GM18517 (cell line): ENCODE measurements around the gene PYGM.

Experiments used
- ATAC-seq: cut with Tn5 transposase; IDR thresholded peaks from one replicate; pipeline ENCODE4 v1.9.1; 2021; ENCODE audit warnings: mild to moderate bottlenecking, moderate library complexity; ENCODE audit not compliant: unreplicated experiment

Gene PYGM

DNA sequence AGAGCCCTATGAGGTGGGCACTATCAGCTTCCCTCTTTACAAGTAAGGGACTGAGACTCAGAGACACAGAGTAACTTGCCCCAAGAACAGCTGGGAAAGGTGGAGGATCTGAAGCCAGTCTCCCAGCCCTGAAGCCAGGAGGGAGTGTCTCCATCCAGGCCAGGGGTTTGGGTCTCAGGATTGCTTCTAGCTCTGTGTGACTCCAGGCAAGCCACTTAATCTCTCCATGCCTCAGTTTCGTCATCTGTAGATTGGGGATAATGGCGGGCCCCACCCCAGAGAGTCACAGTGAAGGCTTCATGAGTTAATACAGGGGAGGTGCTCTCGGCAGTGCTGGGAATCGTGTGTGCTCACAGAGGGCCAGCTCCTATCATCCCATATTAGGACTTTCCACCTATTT, 32.7 kb upstream of the PYGM start:
- no peak for ATAC-seq

DNA sequence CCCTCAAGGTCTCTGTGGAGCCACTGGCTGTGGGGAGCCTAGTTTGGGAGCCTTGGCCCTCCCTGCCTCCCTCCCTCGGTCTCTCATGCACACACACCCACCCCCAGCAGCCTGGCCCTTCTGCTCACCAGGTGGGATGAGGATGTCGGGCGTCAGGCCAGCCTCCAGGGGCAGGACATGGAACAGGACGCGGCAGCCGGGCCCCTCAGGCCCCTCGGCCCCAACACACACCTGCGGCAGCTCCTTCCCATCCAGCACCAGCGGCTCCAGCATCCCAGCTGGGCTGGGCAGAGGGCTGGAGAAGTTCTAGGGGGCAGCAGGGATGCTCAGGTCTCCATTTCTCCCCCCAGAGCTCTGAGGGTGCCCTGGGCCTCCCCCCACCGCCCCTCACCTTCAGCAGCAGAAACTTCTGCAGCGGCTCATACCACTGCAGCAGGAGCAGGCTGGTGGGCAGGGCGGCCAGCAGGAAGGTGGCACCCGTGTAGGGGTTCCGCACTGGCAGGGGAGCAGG, 32.1 kb upstream of the PYGM start:
- ATAC-seq: no peak

DNA sequence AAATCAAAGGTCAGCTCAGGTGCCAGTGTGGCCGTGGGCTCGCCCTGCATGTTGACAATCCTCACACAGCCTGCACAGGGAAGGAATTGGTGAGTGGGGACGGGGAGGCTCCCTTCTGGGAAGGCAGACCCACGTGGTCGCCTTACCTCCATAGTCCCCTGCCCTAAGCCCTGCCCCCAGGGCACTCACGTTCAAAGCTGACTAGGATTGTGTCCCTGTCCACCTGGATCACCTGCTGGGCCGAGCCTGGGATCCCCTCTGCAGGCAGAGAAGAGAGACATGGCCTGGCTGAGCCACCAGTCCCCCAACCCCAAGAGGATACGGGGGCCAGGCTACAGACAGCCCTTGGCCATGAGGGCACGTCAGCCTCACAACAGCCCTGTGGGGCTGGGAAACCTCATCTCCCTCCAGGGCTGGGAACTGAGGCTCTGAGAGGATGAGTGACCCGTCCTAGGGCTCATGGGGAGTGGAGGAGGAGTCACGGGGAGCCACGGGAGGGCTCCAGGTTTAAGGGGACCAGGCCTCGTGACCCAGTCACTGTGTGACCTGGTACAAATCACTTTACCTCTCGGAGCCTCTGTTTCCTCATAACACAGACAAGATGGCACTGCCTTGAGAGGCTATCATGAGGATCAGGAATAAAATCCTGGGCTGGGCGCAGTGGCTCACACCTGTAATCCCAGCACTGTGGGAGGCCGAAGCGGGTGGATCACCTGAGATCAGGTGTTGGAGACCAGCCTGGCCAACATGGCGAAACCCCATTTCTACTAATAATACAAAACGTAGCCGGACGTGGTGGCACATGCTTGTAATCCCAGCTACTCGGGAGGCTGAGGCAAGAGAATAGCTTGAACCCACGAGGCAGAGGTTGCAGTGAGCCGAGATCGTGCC, 30.7 kb upstream of the PYGM start:
- ATAC-seq: no peak

DNA sequence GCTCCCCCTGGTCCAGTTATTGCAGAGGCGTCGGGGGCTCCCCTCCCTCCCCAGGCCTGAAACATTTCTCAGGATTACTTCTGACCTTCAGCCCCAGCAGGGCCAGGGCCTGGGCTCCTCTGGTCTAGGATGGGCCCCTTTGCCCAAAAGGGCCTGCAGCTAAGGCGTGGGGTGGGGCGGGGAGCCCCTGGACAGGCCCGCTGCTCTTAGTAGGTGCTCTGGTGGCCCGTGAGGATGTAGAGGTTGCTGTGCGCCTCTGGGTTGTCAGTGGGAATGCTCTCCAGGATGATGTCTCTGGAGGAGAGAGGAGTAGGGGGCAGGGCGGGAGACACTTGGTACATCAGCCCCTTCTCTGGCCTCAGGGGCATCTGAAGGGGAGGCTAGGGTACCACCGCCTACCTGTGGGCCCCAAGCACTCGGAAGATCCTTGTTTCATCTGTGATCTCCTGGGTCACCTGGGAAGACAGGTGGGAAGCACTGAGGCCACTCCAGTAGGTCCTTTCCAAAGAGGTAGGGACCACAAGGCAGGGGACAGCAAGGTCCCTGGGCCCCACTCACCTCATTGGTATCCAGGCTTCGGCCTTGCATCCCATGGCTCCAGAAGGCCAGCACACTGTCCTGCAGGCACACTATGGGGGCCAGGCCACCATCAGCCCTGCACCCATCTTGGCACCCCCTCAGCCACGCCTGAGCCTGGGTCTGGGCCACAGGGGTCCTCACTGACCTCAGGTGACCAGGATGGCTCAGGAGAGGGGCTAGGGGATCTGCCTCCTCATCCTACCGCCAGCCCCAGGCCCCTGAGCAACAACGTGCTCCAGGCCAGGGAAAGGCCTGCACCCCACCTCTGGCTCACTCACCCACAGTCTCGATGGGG, 29.8 kb upstream of the PYGM start:
- no peak for ATAC-seq

DNA sequence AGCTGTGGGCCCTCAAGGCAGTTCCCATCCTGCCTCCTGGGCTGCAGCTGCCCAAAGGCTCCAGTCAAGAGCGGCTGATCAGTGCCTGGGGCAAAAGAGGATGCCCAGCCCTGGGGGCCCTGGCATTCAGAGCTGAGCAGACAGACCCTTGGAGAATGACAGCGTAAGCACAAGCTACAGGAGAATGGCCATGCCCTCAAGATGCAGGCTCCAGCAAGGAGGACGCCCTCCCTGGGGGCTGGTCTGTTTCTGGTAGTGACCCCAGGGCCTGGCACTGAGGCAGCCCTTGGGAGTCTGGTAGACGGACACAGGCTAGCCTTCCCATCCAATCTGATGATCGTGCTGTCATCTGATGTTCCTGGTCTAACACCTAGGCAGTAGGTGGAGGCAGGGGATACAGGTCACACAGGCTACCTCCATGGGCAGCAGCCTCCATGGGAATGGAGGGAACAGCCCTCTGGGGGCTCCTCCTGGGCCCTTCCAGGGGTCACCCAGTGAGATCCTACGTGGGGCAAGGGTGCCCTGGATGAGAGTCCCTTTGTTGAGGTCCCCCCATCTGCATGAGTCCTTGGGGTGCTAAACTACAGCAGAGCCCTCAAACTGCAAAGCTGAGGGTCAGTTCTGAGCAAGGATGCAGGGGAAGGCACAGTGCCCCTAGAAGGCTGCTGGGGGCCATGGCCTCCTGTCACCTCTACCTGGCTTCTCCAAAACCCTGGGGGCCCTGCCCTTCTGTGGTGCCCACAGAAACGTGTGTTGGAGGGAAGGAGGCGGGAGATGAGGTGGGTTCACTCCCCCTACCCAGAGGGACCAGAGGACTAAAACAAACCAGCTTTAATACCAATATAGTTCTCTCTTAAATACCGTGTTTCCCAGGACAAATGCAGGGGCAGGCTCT, 28.8 kb upstream of the PYGM start:
- ATAC-seq: no peak

DNA sequence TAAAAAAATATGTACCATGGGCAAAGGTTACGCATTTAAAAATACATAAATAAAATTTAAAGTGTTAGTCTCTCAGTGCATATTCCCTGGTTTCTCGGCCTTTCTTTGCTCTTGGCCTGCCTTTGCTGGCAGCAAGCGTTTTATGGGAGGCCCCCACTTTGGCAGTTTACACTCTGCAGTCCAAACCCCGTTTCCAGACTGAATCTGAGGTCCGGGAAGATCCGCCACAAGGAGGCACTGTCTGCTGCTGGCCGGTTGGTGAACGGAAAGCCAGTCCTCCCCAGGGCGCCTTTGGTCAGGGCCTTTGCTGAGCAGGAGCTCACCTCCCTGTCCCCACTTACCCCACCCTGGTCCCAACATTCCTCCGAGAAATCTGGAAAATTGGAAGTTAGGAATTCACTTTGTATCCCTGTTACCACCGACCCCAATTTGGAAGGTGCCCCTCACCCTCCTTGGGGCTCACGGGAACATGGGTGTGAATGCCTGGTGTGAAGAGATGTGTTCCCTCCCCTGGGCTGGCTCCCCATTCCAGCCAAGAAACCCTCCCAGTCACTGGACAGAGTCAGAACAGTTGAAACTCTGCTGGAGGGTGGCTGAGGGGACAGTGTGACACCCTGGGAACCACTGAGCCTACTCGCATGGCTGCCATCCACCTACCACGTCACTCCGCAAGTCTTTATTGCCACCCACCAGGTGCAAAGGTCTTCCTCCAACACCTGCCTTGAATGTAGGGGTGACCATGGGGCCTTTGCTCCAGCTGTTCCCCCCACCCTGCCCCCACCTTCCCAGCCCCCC, 27.9 kb upstream of the PYGM start:
- no peak for ATAC-seq

DNA sequence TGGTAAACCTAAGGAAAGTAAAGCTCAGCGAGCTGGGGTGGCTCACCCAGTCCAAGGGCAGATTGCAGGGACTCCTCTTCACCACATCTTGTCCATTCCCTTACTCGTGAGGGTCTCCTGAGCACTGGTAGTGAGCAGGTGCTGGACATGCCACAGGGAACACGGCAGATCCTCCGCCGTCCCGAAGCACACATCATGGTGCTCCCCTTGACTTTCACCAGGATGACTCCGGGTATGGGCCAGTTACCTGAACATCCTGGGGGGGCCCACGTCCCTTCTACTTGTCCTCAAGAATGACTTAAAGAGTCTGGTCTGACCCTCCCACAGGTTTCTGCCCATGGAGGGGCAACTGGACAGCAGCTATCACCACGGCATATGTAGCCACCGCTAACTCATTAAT, 26.5 kb upstream of the PYGM start:
- ATAC-seq: no peak

DNA sequence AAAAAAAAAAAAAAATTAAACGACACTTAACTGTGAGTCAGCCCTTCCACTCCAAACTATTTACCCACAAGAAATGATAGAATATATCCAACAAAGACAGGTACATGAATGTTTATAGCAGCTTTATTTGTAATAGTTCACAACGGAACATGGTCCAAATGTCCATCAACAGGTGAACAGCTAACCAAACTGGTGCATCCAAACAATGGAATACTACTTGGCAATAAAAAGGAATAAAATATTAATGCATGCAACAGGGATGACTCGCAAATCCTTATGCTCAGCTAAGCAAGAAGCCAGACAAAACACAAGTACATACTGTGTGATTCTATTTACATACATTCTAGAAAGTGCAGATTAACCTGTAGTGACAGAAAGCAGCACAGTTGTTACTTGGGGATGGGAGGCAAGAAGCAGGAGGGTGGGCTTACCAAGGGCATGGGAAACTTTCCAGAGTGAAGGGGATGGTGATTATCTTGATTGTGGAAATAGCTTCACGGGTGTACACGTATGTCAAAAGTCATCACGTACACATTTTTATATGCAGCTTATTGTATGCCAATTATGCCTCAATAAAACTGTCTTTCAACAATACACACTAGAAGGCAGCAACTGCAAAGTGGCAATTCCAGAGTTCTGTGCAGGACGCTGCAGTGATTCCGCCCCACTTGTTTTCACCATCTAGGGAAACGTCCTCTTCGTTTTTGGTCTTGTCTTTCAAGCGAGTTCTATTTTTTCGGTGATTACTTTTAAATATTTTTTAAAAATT, 25.2 kb upstream of the PYGM start:
- ATAC-seq: no peak

DNA sequence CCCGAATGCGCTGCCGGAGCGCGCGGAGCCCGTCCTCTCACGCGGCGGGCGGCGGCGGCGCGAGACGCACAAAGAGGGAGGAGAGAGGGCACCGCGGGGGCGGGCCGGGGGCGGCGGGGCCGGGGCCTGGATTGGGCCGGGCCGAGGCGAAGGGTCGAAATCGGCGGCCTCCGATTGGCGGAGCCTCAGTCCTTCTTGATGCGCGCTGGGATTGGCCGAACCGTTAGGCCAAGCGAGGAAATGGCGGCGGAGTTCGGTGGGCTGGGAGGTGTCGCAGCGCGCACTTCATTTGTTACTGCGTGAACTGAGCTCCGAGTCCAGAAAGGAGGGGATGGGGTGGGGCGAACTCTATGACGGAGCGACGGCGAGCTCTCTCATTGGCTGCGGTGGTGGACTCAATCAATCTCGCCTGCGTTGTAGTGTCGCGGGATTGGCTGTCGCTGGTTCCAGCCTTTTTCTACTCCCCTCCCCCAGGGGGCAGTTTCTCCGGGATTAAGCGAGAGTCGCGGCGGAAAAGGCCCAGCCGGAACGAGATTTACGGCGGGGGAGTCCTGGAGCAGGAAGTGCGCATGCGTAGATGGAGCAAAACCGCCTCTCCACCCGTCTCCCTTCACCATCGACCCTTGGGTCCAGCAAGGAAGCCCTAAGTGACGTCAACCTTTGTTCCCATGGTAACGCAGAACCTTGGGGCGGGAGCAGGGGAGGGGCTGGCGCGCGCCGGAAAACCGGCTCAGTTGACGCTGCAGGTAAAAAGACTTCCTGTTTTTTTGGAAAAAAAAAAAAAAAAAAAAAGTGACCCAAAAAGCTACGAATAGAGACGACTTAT, 18.9 kb upstream of the PYGM start, which contains the start of gene SF1:
SF1 (minus strand) TSS at position 70 of the 826 bp plus-strand sequence. CDS start 150 bp downstream, outside the sequence.
- ATAC-seq: peak; percentile 82

DNA sequence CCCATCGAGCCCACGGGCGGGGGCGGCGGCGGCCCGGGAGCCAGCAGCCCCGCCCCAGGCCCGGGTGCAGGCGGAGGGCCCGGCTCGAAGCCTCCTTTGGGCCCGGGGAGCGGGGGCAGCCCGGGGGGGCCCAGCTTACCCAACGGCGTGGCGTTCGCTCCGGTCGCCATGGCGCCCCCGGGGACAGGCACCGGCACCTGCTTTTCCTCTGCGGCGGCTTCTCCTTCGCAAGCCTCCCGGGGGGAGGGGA, 18.4 kb upstream of the PYGM start:
- peak; percentile 5 for ATAC-seq

DNA sequence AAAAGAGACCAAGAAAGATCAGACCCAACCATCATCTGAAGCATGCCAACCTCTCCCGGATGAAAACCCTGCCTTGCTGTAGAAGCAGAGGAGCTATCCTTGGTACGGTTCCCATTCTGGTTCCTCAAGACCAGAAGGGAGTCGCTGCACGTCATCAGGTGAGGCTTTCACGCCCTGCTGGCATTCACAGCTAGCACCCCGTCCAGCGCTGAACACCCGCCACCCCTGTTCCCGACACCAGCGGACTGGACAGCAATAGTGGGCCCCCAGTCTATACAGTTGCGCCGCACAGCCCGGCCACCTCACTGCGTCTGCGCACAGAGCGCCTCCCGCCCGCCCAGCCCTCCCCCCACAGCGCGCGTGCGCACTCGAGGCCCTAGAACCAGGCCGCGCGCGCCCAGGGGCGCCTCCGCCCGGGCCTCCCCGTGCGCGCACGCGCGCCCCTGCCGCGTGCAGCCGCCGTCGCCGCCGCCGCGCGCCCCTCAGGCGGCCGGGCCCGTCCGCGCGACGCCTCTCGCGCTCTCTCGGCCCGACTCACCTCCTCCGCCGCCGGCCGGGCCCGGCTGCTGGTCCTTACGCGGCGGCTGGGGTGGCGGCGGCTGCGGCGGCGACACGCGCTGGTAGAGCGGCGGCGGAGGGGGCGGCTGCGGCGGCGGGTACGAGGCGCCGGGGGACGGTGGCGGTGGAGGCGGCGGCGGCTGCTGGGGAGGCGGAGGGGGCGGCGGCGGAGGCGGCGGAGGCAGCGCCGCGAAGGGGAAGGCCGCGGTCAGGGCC, 17.9 kb upstream of the PYGM start:
- ATAC-seq: no peak

DNA sequence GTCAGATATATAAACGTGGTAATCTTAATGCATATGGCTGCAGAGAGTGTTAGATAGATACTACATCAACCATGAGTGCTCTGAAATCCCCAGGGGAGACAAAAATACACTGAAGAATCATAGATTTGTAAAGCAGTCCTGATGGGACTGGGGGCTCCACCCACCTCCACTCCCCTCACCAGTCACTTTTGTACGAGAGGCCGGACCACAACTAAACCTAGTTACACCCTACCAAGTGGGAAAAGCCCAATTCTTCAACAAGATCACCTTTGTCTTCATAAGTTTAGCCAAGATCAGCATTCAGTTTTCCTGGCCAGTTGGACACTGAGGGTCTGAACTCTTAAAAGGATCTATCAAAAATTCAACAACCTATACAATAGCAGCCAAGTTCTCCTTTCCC, 17.1 kb upstream of the PYGM start:
- no peak for ATAC-seq

DNA sequence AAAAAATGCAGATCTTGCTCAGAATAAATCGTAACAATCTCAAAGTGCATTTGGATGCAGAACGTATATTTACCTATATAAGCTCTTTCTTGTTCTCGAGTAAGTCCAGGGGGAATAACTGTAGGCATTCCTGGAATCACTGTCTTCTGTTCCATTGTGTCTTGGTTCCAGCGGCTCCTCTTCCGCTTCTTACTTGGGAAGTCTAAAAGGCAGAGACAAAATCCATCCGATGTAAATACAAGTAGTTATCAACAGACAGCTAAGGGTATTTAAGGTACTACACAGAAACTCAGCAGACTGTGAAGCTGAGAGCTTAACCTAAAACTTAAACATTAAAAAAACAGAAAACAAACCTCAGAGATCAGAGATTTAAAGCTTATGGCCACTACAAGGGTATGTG, 16.7 kb upstream of the PYGM start:
- ATAC-seq: no peak

DNA sequence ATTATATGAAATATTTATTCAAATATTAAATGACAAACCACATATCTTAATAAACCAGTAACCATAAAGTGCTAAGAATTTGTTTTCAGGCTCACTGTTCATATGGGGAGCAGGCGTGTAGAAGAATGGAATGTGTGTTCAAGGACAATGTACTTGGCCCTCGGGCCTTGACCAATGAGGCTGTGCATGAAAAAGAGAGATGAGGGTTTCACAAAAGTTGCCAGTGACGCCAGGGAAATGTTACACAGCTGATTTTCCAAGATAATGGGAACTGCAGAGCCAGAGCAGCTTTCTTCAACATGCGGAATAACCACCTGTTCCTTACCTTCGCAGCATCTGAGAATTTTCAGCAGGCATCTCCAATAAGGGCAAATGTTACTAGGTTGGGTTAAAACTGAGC, 14.4 kb upstream of the PYGM start:
- ATAC-seq: no peak

DNA sequence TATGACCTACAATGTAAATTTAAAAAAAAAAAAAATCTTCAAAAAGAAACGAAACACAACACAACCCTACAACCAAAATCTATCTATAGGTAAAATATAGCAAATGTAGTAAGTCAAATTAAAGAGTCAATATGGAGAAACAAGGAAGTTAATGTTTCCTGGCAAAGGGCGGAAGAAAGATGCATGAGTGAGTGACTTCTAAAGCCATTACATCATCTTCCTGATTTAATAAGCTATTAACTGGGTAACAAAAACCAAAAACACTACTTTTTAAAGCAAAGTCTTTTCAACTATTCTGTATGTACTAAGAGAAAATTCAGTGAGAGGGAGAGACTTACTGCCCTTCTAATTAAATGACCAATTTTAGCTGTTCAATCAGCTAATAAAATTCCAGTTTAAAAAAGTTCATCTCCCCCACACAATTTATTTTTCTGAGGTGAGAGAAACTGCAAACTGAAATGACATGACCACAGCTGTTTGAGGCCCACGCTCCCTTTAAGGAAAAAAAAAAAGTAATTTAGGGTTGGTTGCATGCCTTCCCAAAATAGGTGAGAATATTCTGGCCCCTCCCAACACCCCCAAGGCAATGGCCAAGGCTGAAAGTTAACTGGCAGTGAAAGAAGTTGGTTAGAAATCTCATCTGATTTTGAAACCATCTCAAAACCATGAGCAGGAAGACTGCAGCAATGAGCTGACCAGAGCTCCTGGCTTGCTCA, 12.7 kb upstream of the PYGM start:
- ATAC-seq: no peak

DNA sequence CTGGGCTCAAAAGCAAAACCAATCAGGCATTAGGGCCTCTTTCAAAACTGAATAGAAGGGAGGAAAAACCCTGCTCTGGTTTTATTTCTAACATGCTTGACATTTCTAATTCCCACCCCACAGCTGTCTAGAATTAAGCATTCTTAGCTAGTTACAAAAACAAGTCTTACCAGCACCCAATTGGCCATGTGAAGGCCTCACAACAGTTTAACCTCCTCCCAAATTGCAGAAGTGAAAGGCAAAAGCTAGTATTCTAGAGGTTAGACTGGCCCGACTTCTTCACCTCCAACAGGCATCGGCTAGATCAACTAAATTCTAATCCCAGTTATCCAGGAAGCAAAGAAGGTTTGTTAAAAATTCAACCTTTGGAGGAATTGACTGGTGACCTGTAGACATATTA, 12.1 kb upstream of the PYGM start:
- no peak for ATAC-seq

DNA sequence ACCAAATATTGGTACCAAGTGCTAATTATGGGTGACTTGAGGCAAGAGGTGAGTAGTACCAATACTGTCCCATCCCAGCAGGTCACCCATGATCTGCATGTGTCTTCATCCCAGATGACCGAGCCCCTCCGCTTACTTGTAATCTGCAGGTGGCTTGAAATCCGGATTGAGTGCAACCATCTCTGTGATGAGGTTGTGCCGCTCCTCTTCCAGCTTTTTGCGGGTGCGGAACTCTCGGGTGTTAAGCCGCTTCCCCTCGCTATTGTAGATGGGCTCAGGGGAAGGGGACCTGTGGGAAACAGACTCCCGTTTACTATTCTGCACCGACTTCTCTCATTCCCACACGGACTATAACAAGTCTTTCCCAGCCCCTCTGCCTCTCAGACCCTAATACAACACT, 10.3 kb upstream of the PYGM start:
- no peak for ATAC-seq
